Vein endothelial cell (primary cell): ENCODE data around the gene ZNF33A. TPM values are rescaled to one million over a fixed set of nuclear protein-coding genes. Genes with fewer than 3 reads are reported as not detected.

Experiments
- small RNA-seq: library from RNA; depleted of rRNA; stranded (forward); fragments of <200 nt; gene quantifications from one replicate; pipeline ENCODE3, GENCODE V24; 2012
- total RNA-seq: library from RNA; depleted of rRNA; stranded (reverse); fragments of >200 nt; gene quantifications from 2 replicates; pipeline ENCODE4 v1.2.3, GENCODE V29; 2012

The ZNF33A gene
- total RNA-seq: 17.2 and 18.0 TPM in 2 replicates

DNA sequence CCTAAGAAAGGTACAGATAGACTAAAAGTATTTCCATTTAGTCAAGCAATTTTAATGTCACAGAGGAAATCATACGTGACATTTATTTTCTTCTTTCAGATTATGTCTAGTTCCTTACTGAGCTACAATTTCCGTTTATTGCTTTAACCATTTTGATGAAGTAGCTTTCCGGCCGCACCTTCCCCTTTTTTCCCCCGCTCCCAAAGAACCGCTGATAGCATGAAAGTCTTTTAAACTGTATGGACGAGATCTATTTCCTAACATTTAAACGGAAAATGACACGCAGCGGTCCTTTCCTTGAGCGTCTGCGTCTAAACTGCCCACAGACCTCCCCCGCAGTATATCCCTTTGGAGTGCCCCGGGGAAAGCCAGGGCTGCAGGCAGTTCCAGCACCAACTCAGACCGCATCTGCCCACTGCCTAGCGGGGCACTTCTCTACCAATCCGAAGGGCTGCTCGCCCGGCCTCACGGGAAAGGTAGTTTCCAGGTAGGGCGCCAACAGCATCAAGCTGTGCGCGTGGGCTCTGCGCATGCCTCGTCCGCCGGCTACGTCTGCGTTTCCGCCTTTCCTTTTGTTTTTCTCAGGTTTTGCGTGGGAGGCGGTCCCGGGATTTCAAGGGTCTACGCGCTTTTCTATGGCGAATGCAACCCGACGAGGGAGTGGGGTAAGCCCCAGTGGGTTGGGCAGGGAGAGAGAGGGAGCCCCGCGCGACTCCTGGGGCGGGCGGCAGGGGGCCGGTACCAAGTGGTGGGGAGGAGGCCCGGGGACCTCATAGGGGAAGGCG, at the start of gene ZNF33A:
Gene ZNF33A (plus strand): TSS at position 557 of the 785 bp plus-strand sequence. CDS start 1,667 bp downstream, outside the sequence.

DNA sequence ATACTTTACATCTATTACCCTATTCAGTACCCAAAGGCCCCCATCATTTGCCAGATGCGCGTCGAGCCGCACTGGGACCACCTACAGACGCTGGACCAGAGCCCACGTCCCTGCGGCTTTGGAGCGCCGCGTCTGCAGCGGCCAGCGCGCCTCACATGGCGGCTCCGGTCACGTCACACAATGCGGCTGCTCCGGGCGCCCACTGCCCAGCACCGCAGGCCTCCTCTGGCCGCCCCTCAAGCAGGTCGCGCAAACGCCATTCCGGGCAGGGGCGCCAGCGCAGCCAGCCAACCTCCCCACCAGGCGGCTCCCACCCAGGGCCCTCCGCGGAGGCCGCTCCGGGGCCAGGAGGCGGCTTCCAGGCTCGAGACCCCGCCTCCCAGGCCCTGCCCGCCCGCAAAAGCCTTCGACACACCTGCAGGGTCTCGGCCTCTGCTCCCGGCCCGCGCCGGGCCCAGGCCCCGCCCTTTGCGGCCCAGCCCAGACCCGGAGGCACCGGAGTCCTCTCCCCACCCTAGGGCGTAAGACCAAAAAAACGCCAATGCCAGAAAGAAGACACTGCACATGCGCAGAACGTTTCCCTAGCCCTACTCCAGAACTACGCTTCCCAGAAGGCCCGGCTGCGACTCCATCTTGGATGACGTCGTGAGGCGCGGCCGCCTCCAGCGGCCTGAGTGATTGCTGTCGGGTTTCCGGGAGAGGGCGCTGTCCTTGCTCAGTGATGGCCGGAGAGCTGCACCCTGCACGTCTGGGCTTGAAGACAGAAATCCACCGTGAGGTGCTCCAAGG, 34.2 kb upstream of the ZNF33A start, which contains the start of gene ZNF25:
Gene ZNF25 (minus strand): TSS at position 557 of the 789 bp plus-strand sequence. CDS start 4,925 bp downstream, outside the sequence.

DNA sequence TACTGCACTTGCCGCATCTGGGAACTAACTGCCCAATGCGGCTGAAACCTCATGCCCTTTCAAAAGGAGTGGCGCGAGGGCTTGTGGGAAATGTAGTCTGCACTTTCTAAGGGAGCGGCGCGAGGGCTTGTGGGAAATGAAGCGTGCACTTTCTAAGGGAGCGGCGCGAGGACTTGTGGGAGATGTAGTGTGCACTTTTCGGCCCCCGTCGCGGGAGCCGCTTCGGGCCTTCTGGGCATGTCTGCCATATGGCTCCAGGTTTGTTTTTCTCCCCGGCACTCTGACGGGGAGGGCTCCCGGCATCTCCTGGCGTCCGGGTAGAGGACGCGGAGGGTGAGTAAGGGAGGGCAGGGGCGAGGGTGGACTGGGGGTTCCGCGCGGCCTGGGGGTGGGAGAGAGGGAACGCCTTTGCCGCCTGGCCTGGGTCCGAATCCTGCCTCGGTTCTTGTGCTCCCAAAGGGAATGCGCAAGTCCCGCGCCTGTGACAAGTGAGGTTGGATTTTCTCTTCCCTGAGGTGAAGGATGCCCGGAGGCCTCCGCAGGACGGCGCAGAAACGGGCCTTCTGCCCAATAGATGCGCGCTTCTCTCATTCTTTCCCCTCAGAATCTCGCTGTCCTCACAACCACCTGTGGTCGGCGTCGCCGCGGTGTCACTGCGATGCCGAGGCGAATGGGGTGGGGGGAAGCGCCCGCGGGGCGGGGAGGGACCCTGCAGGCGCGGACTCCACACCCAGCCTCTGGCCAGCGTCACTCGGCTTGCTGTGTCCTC, 83.9 kb downstream of the ZNF33A start, which contains the start of gene ZNF37A:
Gene ZNF37A (plus strand): TSS at position 180 of the 769 bp plus-strand sequence. CDS start 2,281 bp downstream, outside the sequence.

Small RNA genes lying within 50 kb of the gene (small RNA-seq; reads per million reads assigned to genes)
- not detected for gene AL161931.1
- not detected for gene FXYD6P2
- not detected for gene RF00019
- not detected for gene RNU6-795P

Other genes starting within 250 kb of the ZNF33A start
- gene ZNF248, start 153.1 kb upstream of the ZNF33A start, total RNA-seq: 5.4 and 6.5 TPM in 2 replicates
- 5.2 and 7.1 TPM in 2 replicates for gene ZNF25, start 34.0 kb upstream of the ZNF33A start, total RNA-seq
- 8.8 and 13.2 TPM in 2 replicates for gene ZNF37A, start 83.7 kb downstream of the ZNF33A start, total RNA-seq